ENCODE measurements around the gene PLAAT3.

- no peak for TF ChIP-seq CTCF (IDR thresholded peaks at IDR 0.05; ENCODE audit: low read depth, low read length, missing input control)
- peak; percentile 70 for TF ChIP-seq REST (IDR thresholded peaks at IDR 0.05)
- TF ChIP-seq SP1 (IDR thresholded peaks at IDR 0.05) = peak; percentile 94
- TF ChIP-seq TAF1 (conservative IDR thresholded peaks at IDR 0.05) = no peak
- peak; percentile 77 for TF ChIP-seq ATF3 (IDR thresholded peaks at IDR 0.05)
- TF ChIP-seq HNF4G (IDR thresholded peaks at IDR 0.05) = peak; percentile 97
Observed at GRCh38 chr11:63609536-63609935, 4.7 kb downstream of the PLAAT3 start.

Measured in liver (tissue), 3 donors.